ENCODE measurements around the gene GPR33.
"Not testable (repeated sequence)": the region's sequence is repeated elsewhere in the genome, so short reads cannot be mapped to it uniquely, and the experiment has no call there.

Gene GPR33

DNA sequence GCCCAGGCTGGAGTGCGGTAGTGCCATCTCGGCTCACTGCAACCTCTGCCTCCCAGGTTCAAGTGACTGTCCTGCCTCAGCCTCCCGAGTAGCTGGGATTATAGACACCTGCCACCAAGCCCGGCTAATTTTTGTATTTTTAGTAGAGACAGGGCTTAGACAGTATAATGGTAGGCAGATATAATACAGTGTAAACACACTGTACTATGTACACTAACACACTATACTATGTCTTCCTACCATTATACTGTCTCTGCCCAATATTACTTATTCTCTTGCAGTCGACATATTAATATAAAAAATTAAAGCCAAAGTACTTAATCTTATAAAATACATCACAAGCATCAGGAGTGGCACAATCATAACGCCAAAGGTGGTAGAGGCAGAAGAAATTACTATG, 45.6 kb downstream of the GPR33 start:
- no peak overlapping the region for H3K4me3 Mint-ChIP-seq
- H3K36me3 Mint-ChIP-seq (ENCODE audit: low read depth) = peaks cover 14% of the 10 kb centered on the region
- no peaks in the 10 kb centered on the region for H3K27me3 Mint-ChIP-seq (ENCODE audit: low read depth)
- no peak overlapping the region for H3K27ac Mint-ChIP-seq
- H3K4me1 Mint-ChIP-seq (ENCODE audit: low read depth) = no peaks in the 10 kb centered on the region
- peaks cover 4% of the 10 kb centered on the region for H3K9me3 Mint-ChIP-seq

DNA sequence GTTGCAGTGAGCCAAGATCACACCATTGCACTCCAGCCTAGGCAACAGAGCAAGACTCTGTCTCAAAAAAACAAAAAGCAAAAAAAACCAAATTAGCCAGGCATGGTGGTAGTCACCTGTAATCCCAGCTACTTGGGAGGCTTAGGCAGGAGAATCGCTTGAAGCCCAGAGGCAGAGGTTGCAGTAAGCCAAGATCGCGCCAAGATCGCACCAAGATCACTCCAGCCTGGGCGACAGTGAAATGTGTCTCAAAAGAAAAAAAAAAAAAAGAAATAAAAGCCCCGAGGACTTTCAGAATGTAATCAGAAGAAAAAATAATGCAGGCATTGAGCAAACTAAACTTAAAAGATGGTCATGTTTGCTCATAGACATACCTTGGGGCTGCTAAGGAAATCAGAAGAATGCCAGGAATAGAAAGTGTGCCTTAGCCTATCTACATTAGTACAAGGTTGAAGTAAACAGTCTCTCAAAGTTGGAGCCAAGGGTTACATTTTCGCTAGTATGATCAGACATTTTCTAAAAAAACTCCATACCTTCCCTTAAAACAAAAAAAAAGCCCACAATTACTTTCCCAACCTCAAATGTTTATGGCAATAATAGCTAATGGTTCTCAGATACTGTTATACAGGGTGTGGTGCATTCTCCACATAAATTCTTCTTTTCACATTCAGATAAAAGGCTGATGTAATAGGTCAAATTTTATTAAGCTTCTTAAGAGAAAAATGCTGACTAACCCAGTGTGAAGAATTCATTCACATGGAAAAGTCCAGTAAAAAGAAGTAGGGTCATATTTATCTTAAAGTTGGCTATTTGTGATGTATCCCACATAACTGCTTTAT, 46.3 kb downstream of the GPR33 start:
- Mint-ChIP-seq H3K4me1 (ENCODE audit: low read depth) (no peaks in the 10 kb centered on the region), H3K4me3 (no peak overlapping the region), H3K36me3 (ENCODE audit: low read depth) (peaks cover 14% of the 10 kb centered on the region), H3K27ac (no peak overlapping the region), H3K27me3 (ENCODE audit: low read depth) (no peaks in the 10 kb centered on the region), H3K9me3 (peaks cover 4% of the 10 kb centered on the region)

GRCh38 chr14:31440280-31440679, 47.6 kb downstream of the GPR33 start:
- no peak overlapping the region for H3K4me3 Mint-ChIP-seq
- peaks cover 7% of the 10 kb centered on the region for H3K9me3 Mint-ChIP-seq
- H3K36me3 Mint-ChIP-seq (ENCODE audit: low read depth) = peaks cover 7% of the 10 kb centered on the region
- H3K4me1 Mint-ChIP-seq (ENCODE audit: low read depth) = no peaks in the 10 kb centered on the region
- H3K27ac Mint-ChIP-seq = no peak overlapping the region
- no peaks in the 10 kb centered on the region for H3K27me3 Mint-ChIP-seq (ENCODE audit: low read depth)

DNA sequence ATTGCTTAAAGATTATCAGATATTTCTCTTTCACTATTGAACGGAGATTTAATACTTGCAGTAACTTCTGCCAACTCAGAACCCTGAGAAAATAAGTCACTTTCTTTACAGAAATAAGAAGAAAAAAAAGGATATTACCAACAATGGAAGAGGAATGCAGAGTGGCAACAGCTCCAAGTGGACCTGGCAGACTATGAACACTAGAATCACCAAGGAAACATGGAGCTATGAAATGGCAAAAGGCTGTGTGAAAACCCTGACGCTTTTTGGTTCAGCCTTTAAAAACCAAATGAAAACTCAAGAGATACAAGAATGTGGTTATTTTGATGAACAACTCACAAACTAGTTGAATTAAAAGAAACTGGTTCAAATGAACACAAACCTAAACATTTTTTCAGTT, 48.3 kb downstream of the GPR33 start:
- Mint-ChIP-seq H3K4me3 (no peak overlapping the region), H3K4me1 (ENCODE audit: low read depth) (no peaks in the 10 kb centered on the region), H3K27me3 (ENCODE audit: low read depth) (no peaks in the 10 kb centered on the region), H3K36me3 (ENCODE audit: low read depth) (peaks cover 7% of the 10 kb centered on the region), H3K9me3 (peaks cover 7% of the 10 kb centered on the region), H3K27ac (no peak overlapping the region)

DNA sequence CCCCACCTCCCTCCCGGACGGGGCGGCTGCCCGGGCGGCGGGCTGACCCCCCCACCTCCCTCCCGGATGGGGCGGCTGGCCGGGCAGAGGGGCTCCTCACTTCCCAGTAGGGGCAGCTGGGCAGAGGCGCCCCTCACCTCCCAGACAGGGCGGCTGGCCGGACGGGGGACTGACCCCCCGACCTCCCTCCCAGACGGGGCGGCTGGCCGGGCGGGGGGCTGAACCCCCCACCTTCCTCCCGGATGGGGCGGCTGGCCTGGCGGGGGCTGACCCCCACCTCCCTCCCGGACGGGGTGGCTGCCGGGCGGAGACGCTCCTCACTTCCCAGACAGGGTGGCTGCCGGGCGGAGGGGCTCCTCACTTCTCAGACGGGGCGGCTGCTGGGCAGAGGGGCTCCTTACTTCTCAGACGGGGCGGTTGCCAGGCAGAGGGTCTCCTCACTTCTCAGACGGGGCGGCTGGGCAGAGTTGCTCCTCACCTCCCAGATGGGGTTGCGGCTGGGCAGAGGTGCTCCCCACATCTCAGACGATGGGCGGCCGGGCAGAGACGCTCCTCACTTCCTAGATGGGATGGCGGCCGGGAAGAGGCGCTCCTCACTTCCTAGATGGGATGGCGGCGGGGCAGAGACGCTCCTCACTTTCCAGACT, 50.7 kb downstream of the GPR33 start:
- not testable (repeated sequence) for H3K9me3 Mint-ChIP-seq; H3K4me1 Mint-ChIP-seq (ENCODE audit: low read depth); H3K27me3 Mint-ChIP-seq (ENCODE audit: low read depth); H3K36me3 Mint-ChIP-seq (ENCODE audit: low read depth); H3K4me3 Mint-ChIP-seq; H3K27ac Mint-ChIP-seq

GRCh38 chr14:31435276-31435675, 52.6 kb downstream of the GPR33 start:
- H3K4me3 Mint-ChIP-seq = no peak overlapping the region
- peaks cover 9% of the 10 kb centered on the region for H3K9me3 Mint-ChIP-seq
- H3K27ac Mint-ChIP-seq = no peak overlapping the region
- H3K27me3 Mint-ChIP-seq (ENCODE audit: low read depth) = no peaks in the 10 kb centered on the region
- no peaks in the 10 kb centered on the region for H3K4me1 Mint-ChIP-seq (ENCODE audit: low read depth)
- H3K36me3 Mint-ChIP-seq (ENCODE audit: low read depth) = peaks cover 9% of the 10 kb centered on the region

Data from T-helper 1 cell treated with Interleukin-12 subunit alpha and Interleukin-12 subunit beta and Interleukin-4 antibody, amounts not matched to agents 30 μg/mL and 1 μg/mL, for 36 hours (primary cell).